ENCODE results near the gene GSC. TPM values are rescaled to one million over a fixed set of nuclear protein-coding genes. Genes with fewer than 3 reads are reported as not detected.

The GSC gene
- total RNA-seq, 1 experiment from 2014 or later: not detected

GRCh38 chr14:94748667-94749347, 21.1 kb downstream of the GSC start:
- H3K9me3 Mint-ChIP-seq: no peaks in the 10 kb centered on the region; a peak in 1 of 5 replicates
- no peak overlapping the region for H2BK20ac ChIP-seq (ENCODE audit: low read depth, low read length, poor library complexity, severe bottlenecking)
- no peaks in the 10 kb centered on the region for H4K20me1 ChIP-seq (ENCODE audit: control insufficient read depth, insufficient read depth, insufficient read length)
- H3K56ac ChIP-seq (ENCODE audit: insufficient read length, low read depth, low read length): no peak overlapping the region
- no peaks in the 10 kb centered on the region for H3K36me3 Mint-ChIP-seq (ENCODE audit: insufficient read depth in 1 of 3, low read depth in 3 of 3)
- no peak overlapping the region for H3K23ac ChIP-seq (ENCODE audit: insufficient read length, low read depth, low read length)
- no peak overlapping the region for H2BK120ac ChIP-seq (ENCODE audit: low read depth, low read length, poor library complexity, severe bottlenecking)
- H3K4me3 Mint-ChIP-seq: no peak overlapping the region
- H3K9me3 ChIP-seq (ENCODE audit: control insufficient read depth, low read depth, low read length): no peaks in the 10 kb centered on the region
- no peaks in the 10 kb centered on the region for H3K79me1 ChIP-seq (ENCODE audit: insufficient read depth, low read depth, low read length, poor library complexity, severe bottlenecking)
- no peak overlapping the region for H2AK5ac ChIP-seq (ENCODE audit: insufficient read length, low read length)
- no peak overlapping the region for H2BK5ac ChIP-seq (ENCODE audit: insufficient read length, low read length)
- peak; percentile 70 for DNase-seq
- H3K14ac ChIP-seq (ENCODE audit: insufficient read depth, low read length): no peak overlapping the region
- no peak overlapping the region for H3K9ac ChIP-seq (ENCODE audit: extremely low read depth, insufficient read length, low read length)
- H2BK15ac ChIP-seq (ENCODE audit: low read depth, low read length): no peak overlapping the region
- H3K4me1 Mint-ChIP-seq: peaks cover 0 to 3% of the 10 kb centered on the region in 2 experiments; a peak in 2 of 4 replicates
- no peak overlapping the region for H2BK12ac ChIP-seq (ENCODE audit: insufficient read length, low read depth, low read length)
- no peak overlapping the region for H4K91ac ChIP-seq (ENCODE audit: insufficient read length, low read depth, low read length)
- no peak overlapping the region for H3K4ac ChIP-seq (ENCODE audit: low read depth, low read length)
- no peak overlapping the region for H4K8ac ChIP-seq (replicated peaks; ENCODE audit: insufficient read length, low read depth, low read length)
- H4K5ac ChIP-seq (ENCODE audit: insufficient read length, low read depth, low read length): no peak overlapping the region
- H2AFZ ChIP-seq (ENCODE audit: low read length): no peak overlapping the region
- no peaks in the 10 kb centered on the region for H3K23me2 ChIP-seq (ENCODE audit: insufficient read length, low read depth, low read length, poor library complexity, severe bottlenecking)
- H3T11ph ChIP-seq (ENCODE audit: low read length): no peak overlapping the region
- H3K27ac Mint-ChIP-seq: no peak overlapping the region
- no peaks in the 10 kb centered on the region for H3K4me1 ChIP-seq (ENCODE audit: insufficient read depth, low read length)
- TF ChIP-seq, protein P1, sequence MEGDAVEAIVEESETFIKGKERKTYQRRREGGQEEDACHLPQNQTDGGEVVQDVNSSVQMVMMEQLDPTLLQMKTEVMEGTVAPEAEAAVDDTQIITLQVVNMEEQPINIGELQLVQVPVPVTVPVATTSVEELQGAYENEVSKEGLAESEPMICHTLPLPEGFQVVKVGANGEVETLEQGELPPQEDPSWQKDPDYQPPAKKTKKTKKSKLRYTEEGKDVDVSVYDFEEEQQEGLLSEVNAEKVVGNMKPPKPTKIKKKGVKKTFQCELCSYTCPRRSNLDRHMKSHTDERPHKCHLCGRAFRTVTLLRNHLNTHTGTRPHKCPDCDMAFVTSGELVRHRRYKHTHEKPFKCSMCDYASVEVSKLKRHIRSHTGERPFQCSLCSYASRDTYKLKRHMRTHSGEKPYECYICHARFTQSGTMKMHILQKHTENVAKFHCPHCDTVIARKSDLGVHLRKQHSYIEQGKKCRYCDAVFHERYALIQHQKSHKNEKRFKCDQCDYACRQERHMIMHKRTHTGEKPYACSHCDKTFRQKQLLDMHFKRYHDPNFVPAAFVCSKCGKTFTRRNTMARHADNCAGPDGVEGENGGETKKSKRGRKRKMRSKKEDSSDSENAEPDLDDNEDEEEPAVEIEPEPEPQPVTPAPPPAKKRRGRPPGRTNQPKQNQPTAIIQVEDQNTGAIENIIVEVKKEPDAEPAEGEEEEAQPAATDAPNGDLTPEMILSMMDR (conservative IDR thresholded peaks at IDR 0.05): peak; percentile 84
- no peaks in the 10 kb centered on the region for H3K79me2 ChIP-seq (ENCODE audit: insufficient read depth, low read length)
- no peak overlapping the region for H3K18ac ChIP-seq (ENCODE audit: insufficient read length, low read depth, low read length)
- H3K27ac ChIP-seq (ENCODE audit: insufficient read length, low read depth, low read length): no peak overlapping the region
- peaks cover 16% of the 10 kb centered on the region for H3K27me3 Mint-ChIP-seq (ENCODE audit: low read depth)
- H3K4me2 ChIP-seq (ENCODE audit: insufficient read depth, insufficient read length, low read length): no peak overlapping the region
- no peaks in the 10 kb centered on the region for H3K27me3 ChIP-seq (ENCODE audit: insufficient read depth, low read length)
- WGBS (ENCODE audit: extremely low coverage, insufficient read length, low lambda C conversion rate): no CpG with 5 or more reads among the region's 11 CpGs

Data from H9 (cell line).